HAP-1 (cell line): ENCODE measurements around the gene RELCH.

Experiments
- DNase-seq, 2 experiments: peaks; one replicate each; pipeline ENCODE4 v3.0.0-alpha.2; 2016 to 2020; ENCODE audit warnings: low spot score in 2 of 2
- H3K27me3 ChIP-seq: fragments of 250-450 bp; sonication (Bioruptor Pico); 2 replicates; pipeline ENCODE4 v1.5.1; 2020; ENCODE audit warnings: low read depth, mild to moderate bottlenecking, moderate library complexity
- H3K36me3 ChIP-seq: fragments of 250-450 bp; sonication (Bioruptor Pico); replicated peaks from 2 replicates; pipeline ENCODE4 v1.5.1; 2020; ENCODE audit warnings: mild to moderate bottlenecking
- H3K4me1 ChIP-seq: fragments of 250-450 bp; sonication (Bioruptor Pico); 2 replicates; pipeline ENCODE4 v1.5.1; 2020; ENCODE audit warnings: mild to moderate bottlenecking
- H3K4me3 ChIP-seq: fragments of 250-450 bp; sonication (Bioruptor Pico); 2 replicates; pipeline ENCODE4 v1.5.1; 2020; ENCODE audit warnings: mild to moderate bottlenecking, moderate library complexity
- H3K9me3 ChIP-seq: fragments of 250-450 bp; sonication (Bioruptor Pico); 2 replicates; pipeline ENCODE4 v1.5.1; 2020; ENCODE audit warnings: mild to moderate bottlenecking, moderate library complexity
- in situ Hi-C: fragments of 300-500 bp; cut with MboI; formaldehyde crosslinking; loops from 3 replicates; pipeline ENCODE4 v1.14.3; 2020; ENCODE audit warnings: low sequenced_read_pairs, inconsistent platforms, mixed read lengths

RELCH gene

DNA sequence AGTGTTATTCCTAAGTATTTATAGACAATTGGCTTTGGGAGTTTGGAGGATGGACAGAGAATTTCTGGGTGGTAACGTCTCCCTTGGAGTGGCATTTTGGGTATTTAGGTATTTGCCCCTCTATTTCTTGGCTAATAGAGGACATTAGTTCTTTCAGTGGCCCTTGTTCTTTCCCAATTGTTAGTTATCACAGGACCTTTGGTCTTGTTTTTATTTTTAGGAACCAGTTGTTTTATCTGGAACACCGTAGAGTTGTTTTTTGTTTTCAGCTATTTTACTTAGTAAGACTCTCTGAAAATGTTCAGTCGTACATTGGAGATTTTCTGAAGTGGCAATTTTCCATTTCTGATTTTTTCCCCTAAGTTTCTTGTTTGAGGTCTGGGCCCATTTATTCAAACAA is 97.6 kb downstream of the RELCH start:
- H3K36me3 ChIP-seq, result peaks cover 15% of the 10 kb centered on the region
- H3K4me3 ChIP-seq, result no peak overlapping the region
- no peaks in the 10 kb centered on the region for H3K4me1 ChIP-seq
- no peaks in the 10 kb centered on the region for H3K9me3 ChIP-seq
- DNase-seq, result no peak
- H3K27me3 ChIP-seq, result no peaks in the 10 kb centered on the region
- in situ Hi-C loops, result no loop called here

GRCh38 chr18:62285281-62285680 is 98.2 kb downstream of the RELCH start:
- H3K36me3 ChIP-seq, result peaks cover 15% of the 10 kb centered on the region
- no peaks in the 10 kb centered on the region for H3K9me3 ChIP-seq
- no peaks in the 10 kb centered on the region for H3K4me1 ChIP-seq
- no peaks in the 10 kb centered on the region for H3K27me3 ChIP-seq
- no peak for DNase-seq
- in situ Hi-C loops, result no loop called here
- no peak overlapping the region for H3K4me3 ChIP-seq

GRCh38 chr18:62287781-62288664 is 101.0 kb downstream of the RELCH start:
- in situ Hi-C loops, result no loop called here
- Histone ChIP-seq H3K4me1 (no peaks in the 10 kb centered on the region), H3K4me3 (no peak overlapping the region), H3K27me3 (no peaks in the 10 kb centered on the region), H3K9me3 (no peaks in the 10 kb centered on the region), H3K36me3 (peaks cover 8% of the 10 kb centered on the region)
- no peak for DNase-seq

DNA sequence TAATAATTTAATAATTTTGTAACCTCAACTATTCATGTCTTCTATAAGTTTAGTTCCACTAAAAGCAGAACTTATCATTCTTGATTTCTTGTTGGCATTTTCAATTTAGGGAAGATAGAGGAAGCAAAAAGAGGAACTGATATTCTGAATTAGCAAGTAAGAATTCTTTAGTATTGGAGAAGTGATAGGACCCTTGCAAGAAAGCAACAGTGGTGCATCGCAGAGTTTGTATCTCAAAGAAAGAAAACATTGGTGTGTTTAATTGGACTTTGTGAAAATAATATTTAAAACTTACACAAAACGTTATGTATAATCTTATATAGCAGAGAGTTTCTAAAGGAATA is 101.6 kb downstream of the RELCH start:
- DNase-seq, result no peak
- in situ Hi-C loops, result no loop called here
- Histone ChIP-seq H3K36me3 (peaks cover 3% of the 10 kb centered on the region; the same call in 1 of the 2 replicates), H3K9me3 (no peaks in the 10 kb centered on the region), H3K4me3 (no peak overlapping the region), H3K27me3 (no peaks in the 10 kb centered on the region), H3K4me1 (no peaks in the 10 kb centered on the region)

DNA sequence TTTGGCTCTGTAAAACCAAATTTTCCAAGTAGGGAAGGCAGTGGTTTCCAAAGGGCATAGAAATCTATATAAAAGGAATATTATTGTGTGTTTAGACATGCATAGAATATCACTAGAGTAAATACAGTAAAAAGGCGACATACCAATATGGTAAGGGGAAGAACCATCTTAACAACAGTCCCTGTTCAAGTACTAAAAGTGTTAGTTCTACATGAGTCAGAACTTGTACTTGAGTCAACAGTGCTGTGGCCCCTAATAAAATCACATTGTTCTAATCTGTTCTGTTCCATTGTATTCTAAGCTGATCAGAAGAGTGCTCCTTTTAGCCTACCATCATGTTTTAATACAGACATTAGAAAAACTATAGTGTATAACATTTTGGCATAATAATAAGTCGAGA is 102.0 kb downstream of the RELCH start:
- no peak overlapping the region for H3K4me3 ChIP-seq
- H3K27me3 ChIP-seq, result no peaks in the 10 kb centered on the region
- no peaks in the 10 kb centered on the region for H3K4me1 ChIP-seq
- H3K36me3 ChIP-seq, result peaks cover 3% of the 10 kb centered on the region; the same call in 1 of the 2 replicates
- no peaks in the 10 kb centered on the region for H3K9me3 ChIP-seq
- no peak for DNase-seq
- in situ Hi-C loops, result no loop called here

DNA sequence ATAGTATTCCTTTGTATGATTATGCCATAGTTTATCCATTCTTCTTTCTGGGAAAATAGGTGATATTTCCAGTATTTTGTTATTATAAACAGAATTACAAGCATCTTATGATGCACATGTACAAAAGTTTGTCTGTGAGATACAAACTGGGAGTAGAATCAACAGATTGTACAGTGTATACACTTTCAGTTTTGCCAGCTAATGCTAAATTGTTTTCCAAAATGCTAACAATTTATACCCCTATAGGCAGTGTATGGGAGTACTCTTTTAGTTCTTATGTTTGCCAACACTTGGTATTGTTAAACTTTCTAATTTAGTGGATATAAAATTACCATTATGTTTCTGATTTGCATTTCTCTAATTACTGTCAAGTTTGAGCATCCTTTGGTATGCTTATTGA is 107.0 kb downstream of the RELCH start:
- no peak overlapping the region for H3K4me3 ChIP-seq
- H3K9me3 ChIP-seq, result no peaks in the 10 kb centered on the region
- H3K36me3 ChIP-seq, result peaks cover 5% of the 10 kb centered on the region
- no peaks in the 10 kb centered on the region for H3K4me1 ChIP-seq
- in situ Hi-C loops, result no loop called here
- DNase-seq, result no peak
- no peaks in the 10 kb centered on the region for H3K27me3 ChIP-seq

GRCh38 chr18:62300359-62300963 is 113.4 kb downstream of the RELCH start:
- in situ Hi-C loops, result no loop called here
- no peaks in the 10 kb centered on the region for H3K9me3 ChIP-seq
- H3K27me3 ChIP-seq, result no peaks in the 10 kb centered on the region
- DNase-seq, result no peak
- no peaks in the 10 kb centered on the region for H3K4me1 ChIP-seq
- H3K4me3 ChIP-seq, result no peak overlapping the region
- H3K36me3 ChIP-seq, result peaks cover 17% of the 10 kb centered on the region

GRCh38 chr18:62301322-62301721 is 114.3 kb downstream of the RELCH start:
- Histone ChIP-seq H3K4me1 (peaks cover 3% of the 10 kb centered on the region; the same call in 1 of the 2 replicates), H3K27me3 (no peaks in the 10 kb centered on the region), H3K36me3 (peaks cover 17% of the 10 kb centered on the region), H3K4me3 (no peak overlapping the region), H3K9me3 (no peaks in the 10 kb centered on the region)
- DNase-seq, result no peak
- in situ Hi-C loops, result no loop called here

GRCh38 chr18:62312851-62313250 is 125.8 kb downstream of the RELCH start:
- no peaks in the 10 kb centered on the region; the same call in 1 of the 2 replicates for H3K4me1 ChIP-seq
- DNase-seq, result no peak
- H3K4me3 ChIP-seq, result no peak overlapping the region
- no peaks in the 10 kb centered on the region for H3K9me3 ChIP-seq
- in situ Hi-C loops, result no loop called here
- H3K27me3 ChIP-seq, result no peaks in the 10 kb centered on the region
- no peaks in the 10 kb centered on the region for H3K36me3 ChIP-seq

DNA sequence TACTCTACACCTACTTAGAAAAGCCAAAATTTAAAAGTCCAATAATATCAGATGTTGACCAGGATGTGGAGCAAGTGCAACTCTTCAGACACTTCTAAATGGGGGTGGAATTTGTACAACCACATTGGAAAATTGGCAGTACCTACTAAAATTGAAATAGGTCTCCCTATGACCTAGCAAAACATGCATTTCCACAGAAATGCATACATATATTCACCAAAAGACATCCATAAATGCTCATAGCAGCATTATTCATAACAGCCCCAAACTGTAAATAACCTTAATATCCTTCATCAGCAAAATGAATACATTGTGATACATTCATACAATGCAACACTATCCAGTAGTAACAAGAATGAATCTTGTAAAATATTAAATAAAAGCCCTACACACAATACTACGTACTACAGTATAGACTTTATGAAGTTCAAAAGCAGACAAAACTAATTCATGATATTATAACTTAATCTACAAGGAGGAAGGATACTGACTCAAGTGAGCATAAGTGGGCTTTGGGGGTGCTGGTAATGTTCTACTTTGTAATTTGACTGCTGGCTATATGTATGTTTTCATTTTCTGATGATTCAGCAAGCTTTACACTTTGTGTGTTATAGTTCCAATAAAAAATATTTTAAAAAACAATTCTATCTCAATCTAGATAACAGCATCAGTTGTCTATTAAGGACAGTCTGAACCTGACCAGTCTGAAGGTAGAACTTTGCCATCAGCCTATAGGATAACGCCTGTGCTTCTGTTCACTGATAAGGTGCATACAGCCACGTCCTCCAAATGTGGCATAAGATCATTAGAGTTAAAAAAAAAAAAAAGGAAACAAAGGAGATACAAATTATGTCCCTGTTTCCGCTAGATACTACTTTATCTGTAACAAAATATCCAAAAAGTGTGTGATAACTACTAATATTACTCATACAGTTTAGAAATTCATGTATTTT is 131.4 kb downstream of the RELCH start:
- Histone ChIP-seq H3K36me3 (no peaks in the 10 kb centered on the region), H3K9me3 (no peaks in the 10 kb centered on the region), H3K4me1 (peaks cover 22% of the 10 kb centered on the region), H3K4me3 (no peak overlapping the region), H3K27me3 (no peaks in the 10 kb centered on the region)
- in situ Hi-C loops, result no loop called here
- DNase-seq, result no peak

DNA sequence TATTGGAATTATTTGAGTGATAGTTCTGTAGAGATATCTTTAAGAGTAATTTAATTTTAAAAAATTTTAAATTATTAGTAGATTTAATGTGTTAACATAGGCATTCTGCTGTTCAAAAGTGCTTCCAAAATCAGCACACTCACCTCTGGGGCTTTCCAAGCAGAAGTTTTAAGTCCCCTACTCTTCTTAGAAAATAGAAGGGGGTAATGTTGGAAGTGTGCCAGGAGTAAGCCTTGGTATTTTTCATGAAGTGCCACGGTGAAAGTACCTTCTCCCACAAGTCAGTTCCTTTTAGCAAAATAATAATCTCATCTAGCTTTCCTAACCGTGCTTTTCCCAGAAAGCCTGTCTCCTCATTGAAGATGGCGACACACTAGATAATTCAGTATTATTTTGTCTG is 134.1 kb downstream of the RELCH start:
- no peak for DNase-seq
- Histone ChIP-seq H3K9me3 (no peaks in the 10 kb centered on the region), H3K4me3 (peak overlapping the region; percentile 6; the same call in 1 of the 2 replicates), H3K36me3 (no peaks in the 10 kb centered on the region), H3K4me1 (peaks cover 36% of the 10 kb centered on the region), H3K27me3 (no peaks in the 10 kb centered on the region)
- in situ Hi-C loops, result no loop called here

- Histone ChIP-seq H3K4me3 (peak overlapping the region; percentile 9), H3K27me3 (no peaks in the 10 kb centered on the region), H3K9me3 (no peaks in the 10 kb centered on the region), H3K36me3 (no peaks in the 10 kb centered on the region), H3K4me1 (peaks cover 50% of the 10 kb centered on the region)
- in situ Hi-C loops, result no loop called here
- peak; percentile 64 to 85 for DNase-seq
Measured at GRCh38 chr18:62323483-62324180, 136.6 kb downstream of the RELCH start.

DNA sequence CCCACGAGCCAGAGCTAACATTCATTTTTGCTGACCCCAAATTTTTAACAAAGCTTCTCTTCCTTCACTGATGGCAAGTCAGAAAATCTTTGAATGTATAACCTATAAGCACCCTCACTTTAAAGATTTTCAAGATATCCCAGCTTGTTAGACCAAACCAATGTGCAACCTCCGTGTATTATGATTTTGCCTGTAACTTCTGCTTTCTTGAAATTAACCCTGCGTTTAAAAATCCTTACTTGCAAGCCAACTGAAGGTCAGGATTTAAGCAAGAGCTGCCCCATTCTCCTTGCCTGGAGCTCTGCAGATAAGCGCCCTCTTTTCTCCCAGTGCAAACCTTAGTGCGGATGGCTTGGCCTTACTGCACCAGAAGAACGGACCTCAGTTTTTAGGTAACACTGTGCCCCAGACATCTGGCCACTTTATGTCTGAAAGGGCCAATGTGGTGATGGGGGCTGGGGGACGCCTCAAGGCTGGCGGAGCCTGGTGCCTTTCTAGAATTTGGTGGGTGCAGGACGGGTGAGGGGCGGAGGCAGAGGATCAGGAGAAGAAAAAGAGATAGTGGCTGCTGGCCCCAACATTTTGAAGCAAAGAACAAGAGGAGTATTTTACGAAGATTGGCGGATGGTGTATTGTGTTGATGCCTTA is 137.2 kb downstream of the RELCH start:
- Histone ChIP-seq H3K4me3 (peak overlapping the region; percentile 26), H3K27me3 (no peaks in the 10 kb centered on the region), H3K9me3 (no peaks in the 10 kb centered on the region), H3K4me1 (peaks cover 51% of the 10 kb centered on the region), H3K36me3 (no peaks in the 10 kb centered on the region)
- in situ Hi-C loops, result no loop called here
- no peak for DNase-seq
